Activated CD4-positive, alpha-beta T cell treated with anti-CD3 and anti-CD28 coated beads for 48 hours (primary cell): ENCODE results near the gene TLCD1.
"Not testable (repeated sequence)": the region's sequence is repeated elsewhere in the genome, so short reads cannot be mapped to it uniquely, and the experiment has no call there.

Experiments used
- DNase-seq: peaks from one replicate; pipeline ENCODE4 v3.0.0-alpha.2; 2020

The TLCD1 gene

DNA sequence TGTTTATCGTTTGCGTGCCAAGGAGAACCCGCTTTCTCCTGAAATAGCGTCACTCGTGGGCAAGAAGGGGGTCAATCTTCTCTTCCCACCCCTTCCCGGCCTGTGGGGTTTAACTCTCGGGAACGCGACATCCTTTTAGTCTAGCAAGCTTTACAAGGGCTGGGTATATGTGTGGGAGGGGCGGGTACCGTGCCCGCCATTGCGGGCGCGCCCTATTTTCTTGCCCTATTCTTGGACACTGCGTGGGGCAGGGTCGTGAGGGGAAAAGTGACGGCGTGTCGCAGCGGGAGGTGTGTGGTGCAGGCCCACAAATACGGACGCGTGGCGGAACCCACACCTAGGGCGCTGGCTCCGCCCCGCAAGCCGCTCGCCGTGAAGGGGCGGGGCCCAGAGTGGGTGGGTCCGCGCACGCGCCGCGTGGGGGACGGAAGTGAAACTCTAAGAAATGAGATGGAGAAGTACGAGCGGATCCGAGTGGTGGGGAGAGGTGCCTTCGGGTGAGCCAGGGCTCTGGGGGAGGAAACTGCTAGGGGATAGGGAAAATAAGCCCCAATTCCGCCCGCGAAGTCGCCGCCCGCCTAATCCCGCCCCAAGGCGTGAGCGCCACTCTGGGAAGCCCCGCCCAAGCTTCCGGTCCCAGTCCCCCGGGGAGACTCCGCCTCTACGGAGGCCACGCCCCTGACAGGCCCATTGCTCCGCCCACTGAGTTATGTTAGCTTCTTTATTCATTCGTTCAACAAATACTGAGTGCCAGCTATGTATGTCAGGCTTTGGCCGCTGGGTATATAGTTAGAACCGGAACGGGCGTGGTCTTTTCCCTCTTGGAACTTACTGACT lies 2.5 kb upstream of the TLCD1 start, which contains the start of gene NEK8:
Gene NEK8, plus strand, starts transcription at position 425 of the 837 bp plus-strand sequence. Its CDS starts 26 bp downstream, at position 451.
- DNase-seq, result peak; percentile 99

DNA sequence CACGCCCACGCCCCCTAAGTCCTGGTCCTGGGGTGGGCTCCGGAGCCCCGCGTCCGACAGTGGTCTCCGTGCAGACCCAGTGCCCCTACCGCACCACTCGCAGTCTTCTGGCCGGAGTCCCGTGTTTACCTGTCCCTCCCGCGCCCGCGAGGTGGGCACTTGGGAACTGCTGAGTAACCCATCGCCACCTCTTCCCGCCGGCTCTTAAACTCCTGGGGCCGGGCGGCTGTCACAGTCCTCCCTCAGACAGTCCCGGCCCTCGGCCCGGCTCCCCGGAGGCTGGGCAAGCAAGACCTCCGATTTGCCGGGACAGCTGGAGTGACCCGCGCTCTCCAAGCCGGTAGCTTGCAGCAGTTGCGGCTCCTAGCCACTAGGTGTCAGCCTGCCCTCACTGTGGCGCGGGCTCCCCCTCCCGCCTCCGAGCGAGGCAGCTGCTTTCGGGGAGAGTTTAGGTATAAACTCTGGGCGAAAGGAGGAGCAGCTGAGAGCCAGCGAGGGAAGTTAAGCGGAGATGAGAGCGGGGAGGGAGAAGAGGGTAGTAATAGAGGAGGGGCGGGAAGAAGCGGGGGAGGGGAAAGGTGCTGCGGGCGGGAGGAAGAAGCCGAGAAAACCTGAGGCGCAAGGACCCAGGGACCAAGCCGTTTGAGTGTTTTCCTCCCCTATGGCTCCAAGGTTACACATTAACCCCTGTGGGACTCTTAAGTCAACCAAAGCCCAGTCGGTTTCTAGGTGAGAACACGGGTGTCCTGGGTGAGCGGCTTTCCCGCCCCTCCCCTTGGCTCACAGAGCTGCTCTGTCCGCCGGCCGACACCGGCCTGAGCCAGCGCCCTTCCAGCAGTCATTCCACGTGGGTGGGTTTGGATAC lies 826 bp upstream of the TLCD1 start:
- DNase-seq, result peak; percentile 96

DNA sequence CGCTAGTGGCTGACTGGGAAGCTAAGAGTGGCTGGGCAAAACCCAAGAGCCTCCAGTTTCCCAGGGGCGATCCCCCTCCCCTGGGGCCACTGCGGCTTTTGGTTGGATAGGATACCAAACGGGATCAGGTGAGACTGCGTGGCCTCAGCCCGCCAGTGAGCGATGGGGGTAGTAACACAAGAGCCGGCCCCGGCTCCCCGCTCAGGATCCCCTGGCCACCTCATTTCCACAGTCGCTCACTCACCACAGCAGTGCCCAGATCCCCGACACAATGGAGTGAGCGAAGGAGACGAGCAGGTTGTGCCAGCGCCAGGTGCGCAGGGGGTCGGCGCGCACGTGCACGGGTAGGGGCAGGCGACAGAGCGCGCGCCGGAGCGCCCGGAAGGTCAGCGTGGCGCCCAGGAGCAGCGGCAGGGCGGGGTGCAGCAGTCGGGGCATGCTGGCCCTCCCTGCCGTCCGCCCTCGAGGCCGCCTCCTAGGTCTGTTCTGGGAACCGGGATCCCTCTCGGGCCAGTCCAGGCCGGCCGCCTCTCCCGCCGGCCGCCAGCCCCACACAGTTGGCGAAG lies 290 bp downstream of the TLCD1 start:
- peak; percentile 77 for DNase-seq

DNA sequence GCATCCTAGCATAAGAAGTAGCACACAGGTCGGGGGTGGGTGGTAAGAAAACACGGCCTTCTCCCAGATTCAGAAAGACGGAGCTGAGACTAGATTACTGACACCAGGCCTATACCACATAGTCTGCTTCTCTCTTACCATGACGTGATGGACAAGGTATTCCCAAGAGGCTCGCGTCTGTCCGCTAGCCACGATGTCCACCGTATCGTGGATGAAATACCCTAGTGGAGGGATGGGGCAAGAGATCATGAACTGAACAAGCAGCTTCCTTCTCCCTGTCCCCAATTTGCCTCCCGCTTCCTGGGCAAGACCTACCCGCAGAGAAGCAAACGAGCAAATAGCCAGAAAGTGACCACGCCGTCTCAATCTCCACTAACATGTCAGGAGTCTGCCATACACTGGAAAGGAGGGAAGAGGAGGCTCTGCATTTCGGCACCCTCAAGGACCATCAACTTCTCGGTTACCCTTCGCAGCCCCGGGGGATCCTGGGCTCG lies 820 bp downstream of the TLCD1 start:
- peak; percentile 56 for DNase-seq

DNA sequence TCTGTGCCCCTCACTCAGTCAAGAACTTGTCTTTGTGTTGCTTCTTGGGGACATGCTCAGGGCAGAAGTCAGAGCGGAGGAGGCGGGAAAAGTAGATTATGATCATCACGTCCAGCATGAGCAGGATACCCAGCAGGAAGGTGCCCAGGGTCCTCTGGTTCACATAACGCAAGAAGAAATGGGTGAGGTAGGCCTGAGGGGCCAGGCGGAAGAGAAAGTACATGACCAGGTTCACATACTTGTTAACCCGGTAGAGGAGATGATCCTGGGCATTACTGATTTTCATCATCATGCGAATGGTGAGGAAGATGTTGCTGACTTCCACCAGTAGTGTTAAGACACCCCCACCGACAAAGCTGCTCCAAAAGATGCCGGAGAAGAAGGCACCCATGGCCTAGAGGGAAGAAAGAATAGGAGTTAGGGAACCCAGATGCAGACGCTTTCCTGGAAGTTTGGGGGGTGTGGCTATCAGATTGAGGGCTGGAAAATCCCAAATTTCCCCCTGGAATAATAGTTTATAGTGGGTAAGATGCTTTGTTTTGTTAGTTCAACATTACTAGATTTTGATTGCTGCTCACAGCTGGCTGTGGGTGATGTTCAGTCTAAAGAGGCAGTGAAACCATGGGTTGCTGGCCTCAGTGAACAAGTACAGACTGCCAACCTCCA lies 1.4 kb downstream of the TLCD1 start:
- peak; percentile 42 for DNase-seq

DNA sequence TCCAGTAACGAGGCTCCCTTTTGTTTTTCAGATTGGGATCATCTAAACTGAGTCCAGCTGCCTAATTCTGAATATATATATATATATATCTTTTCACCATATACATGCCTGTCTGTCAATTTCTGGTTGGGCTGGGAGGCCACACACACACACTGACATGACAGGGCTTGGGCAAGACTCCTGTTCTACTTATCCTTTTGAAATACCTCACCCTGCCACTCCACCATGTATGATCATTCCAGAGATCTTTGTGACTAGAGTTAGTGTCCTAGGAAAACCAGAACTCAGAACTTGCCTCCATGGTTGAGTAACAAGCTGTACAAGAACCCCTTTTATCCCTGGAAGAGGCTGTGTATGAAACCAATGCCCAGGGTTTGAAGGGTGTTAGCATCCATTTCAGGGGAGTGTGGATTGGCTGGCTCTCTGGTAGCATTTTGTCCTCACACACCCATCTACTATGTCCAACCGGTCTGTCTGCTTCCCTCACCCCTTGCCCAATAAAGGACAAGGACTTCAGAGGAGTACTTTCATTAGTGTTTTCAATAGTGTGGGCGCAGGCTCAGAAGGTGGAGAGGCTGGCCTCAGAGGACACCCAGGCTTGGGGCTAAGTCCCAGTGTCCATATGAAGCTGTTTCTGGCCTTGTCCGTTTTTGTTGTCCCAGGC lies 2.1 kb downstream of the TLCD1 start:
- not testable (repeated sequence) for DNase-seq

DNA sequence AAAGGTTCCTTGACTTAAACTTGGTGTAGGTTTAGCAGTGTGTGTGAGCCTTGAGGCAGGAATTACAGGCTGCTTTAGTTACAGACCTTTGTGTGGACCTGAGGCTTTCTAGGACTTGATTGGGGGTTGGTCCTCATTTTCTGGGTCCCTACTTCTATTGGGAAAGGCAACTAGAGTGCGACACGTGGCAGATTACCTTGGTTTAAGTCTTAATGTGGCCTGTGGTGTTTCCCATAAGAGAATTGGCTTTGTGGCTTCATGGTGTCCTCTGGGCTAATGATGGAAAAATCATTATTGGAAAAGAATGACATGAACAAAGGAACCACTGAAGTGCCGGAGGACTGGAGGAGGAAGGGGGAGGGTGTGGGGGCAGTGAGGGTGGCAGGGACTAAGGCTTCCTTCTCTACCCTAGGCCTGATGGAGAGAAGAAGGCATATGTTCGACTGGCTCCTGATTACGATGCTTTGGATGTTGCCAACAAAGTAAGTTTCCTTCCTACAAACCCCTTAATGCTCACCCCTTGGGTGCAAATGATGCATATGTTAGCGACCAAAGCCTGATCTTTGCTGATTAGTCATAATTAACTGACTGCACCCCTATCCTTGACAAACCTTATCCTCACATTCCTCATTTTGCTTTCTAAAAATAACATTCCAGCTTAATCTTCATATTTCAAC lies 2.7 kb downstream of the TLCD1 start:
- DNase-seq, result no peak

DNA sequence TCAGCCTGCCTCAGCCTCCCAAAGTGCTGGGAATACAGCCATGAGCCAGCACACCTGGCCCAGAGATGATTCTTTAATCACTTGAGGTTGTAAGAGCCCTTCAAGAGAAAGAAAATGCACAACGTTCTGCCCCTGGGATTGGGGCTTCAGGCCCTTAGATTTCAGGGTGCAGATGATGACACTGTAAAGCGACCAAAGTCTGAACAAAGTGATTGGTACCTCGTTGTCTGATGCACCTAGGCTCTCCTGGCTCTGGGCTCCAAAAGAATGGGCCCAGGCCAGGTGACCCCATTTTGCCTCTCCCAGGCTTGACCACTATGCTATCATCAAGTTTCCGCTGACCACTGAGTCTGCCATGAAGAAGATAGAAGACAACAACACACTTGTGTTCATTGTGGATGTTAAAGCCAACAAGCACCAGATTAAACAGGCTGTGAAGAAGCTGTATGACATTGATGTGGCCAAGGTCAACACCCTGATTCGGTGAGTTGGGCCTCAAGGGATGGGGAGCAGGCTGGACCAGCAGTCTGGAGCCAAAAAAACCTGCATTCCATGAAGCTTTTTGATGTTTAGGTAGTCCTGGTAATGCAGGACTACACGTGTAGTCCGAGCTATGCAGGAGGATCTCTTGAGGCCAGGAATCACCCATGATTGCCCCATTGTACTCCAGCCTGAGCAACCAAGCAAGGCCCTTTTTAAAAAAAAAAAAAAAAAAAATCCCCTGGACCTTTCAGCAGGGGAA lies 3.4 kb downstream of the TLCD1 start:
- DNase-seq, result no peak

DNA sequence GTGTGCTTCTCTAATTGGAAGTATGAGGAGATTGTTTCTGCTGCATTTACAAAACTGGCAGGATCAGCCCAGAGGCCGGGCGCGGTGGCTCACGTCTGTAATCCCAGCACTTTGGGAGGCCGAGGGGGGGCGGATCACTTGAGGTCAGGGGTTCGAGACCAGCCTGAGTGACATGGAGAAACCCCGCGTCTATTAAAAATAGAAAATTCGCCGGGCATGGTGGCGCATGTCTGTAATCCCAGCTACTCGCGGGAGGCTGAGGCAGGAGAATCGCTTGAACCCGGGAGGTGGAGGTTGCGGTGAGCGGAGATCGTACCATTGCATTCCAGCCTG lies 5.1 kb downstream of the TLCD1 start:
- DNase-seq, result peak; percentile 32

DNA sequence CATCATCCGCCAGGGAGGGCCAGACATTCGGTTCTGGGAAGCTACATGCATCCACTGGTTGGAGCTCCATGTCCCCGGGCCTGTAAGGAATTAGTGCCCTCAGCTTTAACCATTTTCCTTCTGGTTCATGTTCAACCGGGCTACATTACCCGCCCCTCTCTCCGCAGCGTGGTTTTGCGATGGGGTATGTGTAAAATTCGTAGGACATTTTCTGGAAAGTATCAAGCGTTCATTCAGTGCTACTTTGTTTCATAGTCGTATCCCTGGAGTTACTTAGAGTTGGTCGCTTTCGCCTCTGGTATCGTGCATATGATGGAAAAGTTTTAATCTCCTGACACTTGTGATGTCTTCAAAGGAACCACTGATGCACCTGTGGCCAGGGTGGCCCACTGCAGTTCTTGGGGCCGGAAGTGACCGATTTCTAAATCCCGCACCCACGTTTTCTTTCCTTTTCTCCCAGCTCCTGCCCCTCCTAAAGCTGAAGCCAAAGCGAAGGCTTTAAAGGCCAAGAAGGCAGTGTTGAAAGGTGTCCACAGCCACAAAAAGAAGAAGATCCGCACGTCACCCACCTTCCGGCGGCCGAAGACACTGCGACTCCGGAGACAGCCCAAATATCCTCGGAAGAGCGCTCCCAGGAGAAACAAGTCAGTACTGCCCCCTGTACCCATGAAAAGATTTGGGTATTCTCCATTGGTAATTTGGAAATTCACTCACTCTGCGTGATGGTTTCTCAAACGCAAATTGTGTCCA lies 5.6 kb downstream of the TLCD1 start:
- peak; percentile 62 for DNase-seq

DNA sequence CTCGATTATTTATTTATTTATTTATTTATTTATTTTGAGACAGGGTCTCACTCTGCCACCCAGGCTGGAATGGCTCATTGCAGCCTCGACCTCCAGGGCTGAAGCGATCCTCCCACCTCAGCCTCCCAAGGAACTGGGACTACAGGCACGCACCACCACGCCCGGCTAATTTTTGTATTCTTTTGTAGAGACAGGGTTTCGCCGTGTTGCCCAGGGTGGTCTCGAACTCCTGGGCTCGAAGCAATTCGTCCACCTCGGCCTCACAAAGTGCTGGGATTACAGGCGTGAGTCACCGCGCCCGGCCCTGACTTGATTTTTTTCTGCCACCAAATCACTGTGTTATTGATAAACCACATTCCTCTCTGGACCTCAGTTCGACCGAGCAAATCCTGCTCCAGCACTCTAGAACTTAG lies 7.0 kb downstream of the TLCD1 start:
- DNase-seq, result no peak

DNA sequence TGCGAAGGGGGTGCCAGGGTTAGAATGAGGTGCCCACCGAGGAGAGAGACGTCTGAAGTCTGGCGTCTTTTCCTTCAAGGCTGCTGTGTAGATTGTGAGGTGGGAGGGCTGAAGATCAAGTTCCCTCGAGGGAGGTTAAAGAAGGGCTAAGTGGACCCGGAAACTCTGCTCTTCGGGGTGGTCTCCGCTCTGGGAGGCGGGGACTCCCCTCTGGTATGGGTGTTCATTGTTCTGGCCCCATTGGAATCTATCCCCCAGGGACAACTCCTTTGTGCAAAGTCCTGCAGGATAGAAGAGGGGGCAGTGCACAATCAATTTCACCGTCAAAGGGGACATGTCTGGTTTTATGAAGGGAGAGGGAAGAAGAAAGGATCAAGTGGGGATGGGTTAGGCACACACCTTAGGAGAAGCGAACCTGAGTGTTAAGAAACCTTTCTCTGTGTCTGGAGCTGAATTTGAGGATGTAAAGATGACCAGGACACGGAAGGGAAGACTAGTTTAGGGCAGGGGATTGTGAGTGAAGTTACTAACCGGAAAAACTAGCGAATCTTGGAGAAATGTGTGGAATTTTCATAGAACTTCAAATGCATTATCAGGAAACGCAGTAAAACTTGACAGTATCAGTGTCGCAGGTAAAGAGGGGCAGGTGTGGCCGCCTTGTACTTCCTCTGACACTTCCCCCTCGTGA lies 7.6 kb downstream of the TLCD1 start:
- no peak for DNase-seq

DNA sequence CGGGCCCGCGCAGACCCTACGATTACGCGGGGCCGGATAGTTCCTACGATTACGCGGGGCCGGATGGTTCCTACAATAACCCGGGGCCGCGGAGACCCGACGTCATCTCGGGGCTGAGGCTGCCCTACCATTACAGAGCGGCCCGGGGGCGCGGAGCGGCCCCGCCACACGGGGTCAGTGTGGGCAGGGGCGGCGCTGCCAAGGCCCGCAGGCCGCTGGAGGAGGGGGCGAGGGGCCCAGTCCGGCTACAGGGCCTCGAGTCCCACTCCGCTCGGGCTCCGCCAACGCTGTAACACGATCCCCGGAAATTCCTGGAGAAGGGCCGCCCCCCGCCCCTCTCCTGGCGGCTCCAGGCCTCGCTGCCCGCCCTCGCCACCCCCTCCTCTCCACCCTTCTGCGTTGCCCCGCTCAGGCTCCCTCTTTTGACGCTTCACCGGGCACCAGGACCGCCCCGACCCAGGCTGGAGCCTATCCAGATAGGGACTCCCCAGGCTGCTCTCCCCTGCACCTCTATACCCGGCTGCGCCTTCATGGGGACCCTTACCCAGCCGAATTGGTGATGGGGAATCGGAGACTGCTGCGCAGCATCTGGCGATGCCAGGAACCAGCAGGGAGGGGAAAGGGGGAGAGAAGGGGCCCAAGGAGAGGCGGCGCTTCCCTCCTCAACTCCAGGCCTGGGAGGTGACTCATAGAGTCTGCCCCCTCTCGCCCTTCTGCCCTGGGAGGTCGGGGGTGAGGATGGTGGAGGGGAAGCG lies 8.3 kb downstream of the TLCD1 start, which contains the start of gene RAB34:
Gene RAB34, minus strand, starts transcription at position 291 of the 755 bp plus-strand sequence. CDS start 602 bp downstream, outside the sequence.
- DNase-seq, result peak; percentile 61

DNA sequence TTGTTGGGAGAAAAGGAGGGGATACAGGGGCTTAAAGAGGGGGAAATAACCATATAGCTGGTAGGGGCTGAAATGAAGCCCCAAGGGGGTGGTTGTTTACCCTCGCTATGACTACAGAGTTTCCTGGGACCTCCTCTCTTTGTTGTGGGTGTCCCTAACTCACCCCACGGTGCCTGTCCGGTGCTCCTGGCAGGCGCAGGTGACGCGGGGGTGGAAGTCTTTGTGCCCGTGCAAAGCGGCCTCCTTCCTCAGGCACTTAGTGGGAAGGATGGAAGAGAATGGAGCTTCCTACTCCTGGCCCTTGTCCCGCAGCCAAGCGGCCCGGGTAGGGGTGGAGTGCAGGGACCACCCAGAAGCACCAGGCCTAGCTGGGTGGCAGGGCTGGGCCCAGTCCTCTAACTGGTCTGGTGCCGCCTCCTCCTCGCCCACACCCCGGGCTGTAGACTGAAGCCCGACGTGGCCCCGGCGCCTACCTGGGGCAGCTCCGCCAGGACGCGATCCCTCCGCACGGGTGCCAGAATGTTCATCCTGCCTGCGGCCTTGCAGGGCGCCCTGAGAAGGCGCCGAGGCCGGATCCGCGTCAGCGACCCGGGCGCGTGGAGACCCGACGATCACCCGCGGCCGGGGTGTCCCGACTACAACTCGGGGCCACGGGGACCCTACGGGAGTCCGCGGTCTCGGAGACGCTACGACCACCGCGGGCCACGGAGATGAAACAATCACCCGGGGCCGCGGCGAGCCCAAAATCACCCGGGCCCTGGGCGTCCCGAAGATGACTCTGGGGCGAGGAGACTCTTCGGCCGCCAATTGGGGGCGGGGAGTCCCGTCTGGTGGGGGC lies 9.1 kb downstream of the TLCD1 start:
- peak; percentile 51 for DNase-seq

DNA sequence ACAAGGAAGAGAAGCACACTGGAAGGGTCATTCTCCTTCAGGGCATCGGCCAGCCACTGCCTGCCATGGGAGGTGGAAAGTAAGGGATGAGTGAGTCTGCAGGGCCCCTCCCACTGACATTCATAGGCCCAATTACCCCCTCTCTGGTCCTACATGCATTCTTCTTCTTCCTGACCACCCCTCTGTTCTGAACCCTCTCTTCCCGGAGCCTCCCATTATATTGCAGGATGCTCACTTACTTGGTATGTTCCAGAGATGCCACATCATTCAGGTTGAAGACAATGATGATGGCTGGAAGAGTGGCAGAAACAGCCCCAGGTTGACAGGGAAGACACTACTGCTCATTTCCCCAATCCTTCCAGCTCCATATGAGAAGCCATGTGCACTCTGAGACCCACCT lies 10.8 kb downstream of the TLCD1 start:
- DNase-seq, result no peak

DNA sequence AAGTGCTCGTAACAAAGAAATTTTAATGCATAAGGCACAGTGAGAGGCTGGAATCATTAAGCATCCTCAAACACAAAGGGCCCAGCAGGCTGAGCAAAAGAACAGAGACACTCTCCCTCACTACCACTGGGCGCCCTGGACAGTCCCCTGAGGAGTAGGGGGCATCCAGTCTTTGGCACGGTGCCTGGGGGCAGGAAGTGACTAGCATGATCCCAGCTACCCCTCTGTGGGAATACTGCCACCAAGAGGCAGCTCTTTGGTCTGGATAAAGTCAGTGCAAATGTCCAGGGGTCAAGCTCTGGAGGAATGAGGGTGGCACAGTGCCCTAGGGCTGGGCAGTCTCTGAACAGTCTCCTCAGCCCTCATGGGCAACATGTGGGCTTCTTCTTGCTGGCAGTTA lies 11.8 kb downstream of the TLCD1 start:
- DNase-seq, result no peak

DNA sequence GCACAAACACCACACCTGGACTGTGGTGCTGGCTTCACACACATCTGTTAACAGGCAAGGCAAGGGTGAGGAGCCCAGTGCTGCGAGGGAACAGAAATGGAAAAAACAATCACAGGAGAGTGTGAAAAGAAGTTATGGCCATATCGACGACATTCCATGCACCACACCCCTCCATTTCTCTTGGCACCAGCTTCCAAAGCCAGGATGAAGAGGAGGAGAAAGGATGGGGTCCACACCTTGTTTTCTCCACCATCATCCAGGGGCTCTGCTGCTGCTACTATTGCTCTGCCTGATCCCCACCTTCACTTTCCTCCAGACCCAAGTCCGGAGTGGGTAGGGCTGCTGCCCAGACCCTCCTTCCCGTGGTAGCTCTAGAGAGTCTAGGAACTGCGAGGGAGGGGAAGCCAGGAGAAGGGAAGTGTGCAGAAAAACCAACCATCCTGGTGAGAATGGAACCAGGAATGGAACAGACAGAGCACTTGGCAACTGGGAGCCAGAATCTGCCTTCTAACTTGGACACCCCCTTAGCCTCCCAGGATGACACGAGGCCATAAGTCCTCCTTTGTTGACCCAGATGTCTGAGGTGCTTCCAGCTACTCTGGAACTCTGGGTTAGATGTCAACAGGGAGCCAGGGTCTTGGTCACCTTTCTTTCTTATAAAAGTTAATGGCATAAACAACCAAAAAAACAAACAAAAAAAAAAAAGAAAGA lies 13.2 kb downstream of the TLCD1 start:
- no peak for DNase-seq
